ENCODE data around the gene FAM174C.
A peak's percentile ranks its signal among the peaks of the same experiment; 100 is the strongest.

GRCh38 chr19:1271528-1272422 lies 3.6 kb upstream of the FAM174C start:
- TF ChIP-seq CTCF (IDR thresholded peaks at IDR 0.05; ENCODE audit: extremely low read depth in 1 of 2, insufficient read depth in 1 of 2, low read depth in 1 of 2, low read length in 2 of 2) (no peak), POLR2A (IDR thresholded peaks at IDR 0.05; ENCODE audit: low read depth, low read length) (peak; percentile 31), MAX (IDR thresholded peaks at IDR 0.05; ENCODE audit: insufficient read depth, insufficient read length) (no peak), EZH2 (IDR thresholded peaks at IDR 0.05; ENCODE audit: borderline replicate concordance, low read depth, low read length, severe bottlenecking) (no peak), POLR2AphosphoS5 (IDR thresholded peaks at IDR 0.05; ENCODE audit: insufficient read depth, low read depth, low read length) (no peak), JUN (IDR thresholded peaks at IDR 0.05; ENCODE audit: borderline replicate concordance, insufficient read depth, insufficient read length, low read depth) (no peak), MYC (IDR thresholded peaks at IDR 0.05; ENCODE audit: low read depth, low read length) (no peak), FOS (IDR thresholded peaks at IDR 0.05; ENCODE audit: borderline replicate concordance, insufficient read depth, low read length) (no peak)
